ENCODE data around the gene ANKRD39. TPM values are rescaled to one million over a fixed set of nuclear protein-coding genes. Genes with fewer than 3 reads are reported as not detected.
A peak's percentile ranks its signal among the peaks of the same experiment; 100 is the strongest.

The ANKRD39 gene
- total and polyA plus RNA-seq, 9 of the 15 experiments (the other 6 are each of a cell fraction or from before 2014, with no cell fraction given) = 8.2 to 33.1 (median 23.8) TPM

DNA sequence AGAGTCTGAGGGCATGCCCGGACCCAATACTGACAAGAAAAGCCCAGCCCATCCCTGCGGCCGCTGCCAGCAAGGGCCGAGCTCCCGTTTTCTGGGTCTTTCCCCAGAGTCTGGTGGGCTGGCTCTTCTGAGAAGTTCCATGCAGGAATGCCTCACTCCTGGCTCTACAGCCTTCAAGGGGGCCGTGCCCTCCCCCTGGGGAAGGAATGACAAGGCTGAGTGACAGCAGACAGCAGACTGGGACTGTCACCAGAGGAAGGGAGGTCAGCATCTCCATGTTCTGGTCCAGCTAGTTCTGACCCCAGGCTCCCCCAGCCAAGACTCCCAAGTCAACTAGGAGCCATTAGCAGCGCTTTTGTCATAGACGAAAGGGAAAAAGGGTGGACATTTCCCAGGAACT, 25.1 kb upstream of the ANKRD39 start (continued):
- TF ChIP-seq, protein P1, sequence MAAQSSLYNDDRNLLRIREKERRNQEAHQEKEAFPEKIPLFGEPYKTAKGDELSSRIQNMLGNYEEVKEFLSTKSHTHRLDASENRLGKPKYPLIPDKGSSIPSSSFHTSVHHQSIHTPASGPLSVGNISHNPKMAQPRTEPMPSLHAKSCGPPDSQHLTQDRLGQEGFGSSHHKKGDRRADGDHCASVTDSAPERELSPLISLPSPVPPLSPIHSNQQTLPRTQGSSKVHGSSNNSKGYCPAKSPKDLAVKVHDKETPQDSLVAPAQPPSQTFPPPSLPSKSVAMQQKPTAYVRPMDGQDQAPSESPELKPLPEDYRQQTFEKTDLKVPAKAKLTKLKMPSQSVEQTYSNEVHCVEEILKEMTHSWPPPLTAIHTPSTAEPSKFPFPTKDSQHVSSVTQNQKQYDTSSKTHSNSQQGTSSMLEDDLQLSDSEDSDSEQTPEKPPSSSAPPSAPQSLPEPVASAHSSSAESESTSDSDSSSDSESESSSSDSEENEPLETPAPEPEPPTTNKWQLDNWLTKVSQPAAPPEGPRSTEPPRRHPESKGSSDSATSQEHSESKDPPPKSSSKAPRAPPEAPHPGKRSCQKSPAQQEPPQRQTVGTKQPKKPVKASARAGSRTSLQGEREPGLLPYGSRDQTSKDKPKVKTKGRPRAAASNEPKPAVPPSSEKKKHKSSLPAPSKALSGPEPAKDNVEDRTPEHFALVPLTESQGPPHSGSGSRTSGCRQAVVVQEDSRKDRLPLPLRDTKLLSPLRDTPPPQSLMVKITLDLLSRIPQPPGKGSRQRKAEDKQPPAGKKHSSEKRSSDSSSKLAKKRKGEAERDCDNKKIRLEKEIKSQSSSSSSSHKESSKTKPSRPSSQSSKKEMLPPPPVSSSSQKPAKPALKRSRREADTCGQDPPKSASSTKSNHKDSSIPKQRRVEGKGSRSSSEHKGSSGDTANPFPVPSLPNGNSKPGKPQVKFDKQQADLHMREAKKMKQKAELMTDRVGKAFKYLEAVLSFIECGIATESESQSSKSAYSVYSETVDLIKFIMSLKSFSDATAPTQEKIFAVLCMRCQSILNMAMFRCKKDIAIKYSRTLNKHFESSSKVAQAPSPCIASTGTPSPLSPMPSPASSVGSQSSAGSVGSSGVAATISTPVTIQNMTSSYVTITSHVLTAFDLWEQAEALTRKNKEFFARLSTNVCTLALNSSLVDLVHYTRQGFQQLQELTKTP (IDR thresholded peaks at IDR 0.05; ENCODE audit: low read depth in 1 of 2, partially characterized antibody in 2 of 2) = no peak
- TF ChIP-seq ZNF121 (CRISPR knock-in tag; conservative IDR thresholded peaks at IDR 0.05) (no peak), SMARCC2 (IDR thresholded peaks at IDR 0.05; ENCODE audit: low read depth) (no peak), IRF2 (CRISPR knock-in tag; IDR thresholded peaks at IDR 0.05) (no peak), SAP30 (IDR thresholded peaks at IDR 0.05; ENCODE audit: borderline replicate concordance, insufficient read depth, low read depth, low read length, poor library complexity, severe bottlenecking) (no peak), FOXK1 (CRISPR knock-in tag; IDR thresholded peaks at IDR 0.05; ENCODE audit: borderline replicate concordance) (no peak), CC2D1A (IDR thresholded peaks at IDR 0.05) (no peak)
- TF ChIP-seq, protein P2, sequence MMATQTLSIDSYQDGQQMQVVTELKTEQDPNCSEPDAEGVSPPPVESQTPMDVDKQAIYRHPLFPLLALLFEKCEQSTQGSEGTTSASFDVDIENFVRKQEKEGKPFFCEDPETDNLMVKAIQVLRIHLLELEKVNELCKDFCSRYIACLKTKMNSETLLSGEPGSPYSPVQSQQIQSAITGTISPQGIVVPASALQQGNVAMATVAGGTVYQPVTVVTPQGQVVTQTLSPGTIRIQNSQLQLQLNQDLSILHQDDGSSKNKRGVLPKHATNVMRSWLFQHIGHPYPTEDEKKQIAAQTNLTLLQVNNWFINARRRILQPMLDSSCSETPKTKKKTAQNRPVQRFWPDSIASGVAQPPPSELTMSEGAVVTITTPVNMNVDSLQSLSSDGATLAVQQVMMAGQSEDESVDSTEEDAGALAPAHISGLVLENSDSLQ (IDR thresholded peaks at IDR 0.05) = peak; percentile 40; the same call in 1 of the 2 replicates
- TF ChIP-seq, protein P3, sequence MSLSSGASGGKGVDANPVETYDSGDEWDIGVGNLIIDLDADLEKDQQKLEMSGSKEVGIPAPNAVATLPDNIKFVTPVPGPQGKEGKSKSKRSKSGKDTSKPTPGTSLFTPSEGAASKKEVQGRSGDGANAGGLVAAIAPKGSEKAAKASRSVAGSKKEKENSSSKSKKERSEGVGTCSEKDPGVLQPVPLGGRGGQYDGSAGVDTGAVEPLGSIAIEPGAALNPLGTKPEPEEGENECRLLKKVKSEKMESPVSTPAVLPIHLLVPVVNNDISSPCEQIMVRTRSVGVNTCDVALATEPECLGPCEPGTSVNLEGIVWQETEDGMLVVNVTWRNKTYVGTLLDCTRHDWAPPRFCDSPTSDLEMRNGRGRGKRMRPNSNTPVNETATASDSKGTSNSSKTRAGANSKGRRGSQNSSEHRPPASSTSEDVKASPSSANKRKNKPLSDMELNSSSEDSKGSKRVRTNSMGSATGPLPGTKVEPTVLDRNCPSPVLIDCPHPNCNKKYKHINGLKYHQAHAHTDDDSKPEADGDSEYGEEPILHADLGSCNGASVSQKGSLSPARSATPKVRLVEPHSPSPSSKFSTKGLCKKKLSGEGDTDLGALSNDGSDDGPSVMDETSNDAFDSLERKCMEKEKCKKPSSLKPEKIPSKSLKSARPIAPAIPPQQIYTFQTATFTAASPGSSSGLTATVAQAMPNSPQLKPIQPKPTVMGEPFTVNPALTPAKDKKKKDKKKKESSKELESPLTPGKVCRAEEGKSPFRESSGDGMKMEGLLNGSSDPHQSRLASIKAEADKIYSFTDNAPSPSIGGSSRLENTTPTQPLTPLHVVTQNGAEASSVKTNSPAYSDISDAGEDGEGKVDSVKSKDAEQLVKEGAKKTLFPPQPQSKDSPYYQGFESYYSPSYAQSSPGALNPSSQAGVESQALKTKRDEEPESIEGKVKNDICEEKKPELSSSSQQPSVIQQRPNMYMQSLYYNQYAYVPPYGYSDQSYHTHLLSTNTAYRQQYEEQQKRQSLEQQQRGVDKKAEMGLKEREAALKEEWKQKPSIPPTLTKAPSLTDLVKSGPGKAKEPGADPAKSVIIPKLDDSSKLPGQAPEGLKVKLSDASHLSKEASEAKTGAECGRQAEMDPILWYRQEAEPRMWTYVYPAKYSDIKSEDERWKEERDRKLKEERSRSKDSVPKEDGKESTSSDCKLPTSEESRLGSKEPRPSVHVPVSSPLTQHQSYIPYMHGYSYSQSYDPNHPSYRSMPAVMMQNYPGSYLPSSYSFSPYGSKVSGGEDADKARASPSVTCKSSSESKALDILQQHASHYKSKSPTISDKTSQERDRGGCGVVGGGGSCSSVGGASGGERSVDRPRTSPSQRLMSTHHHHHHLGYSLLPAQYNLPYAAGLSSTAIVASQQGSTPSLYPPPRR (CRISPR knock-in tag; IDR thresholded peaks at IDR 0.05; ENCODE audit: borderline replicate concordance) = no peak
- TF ChIP-seq, protein P4, sequence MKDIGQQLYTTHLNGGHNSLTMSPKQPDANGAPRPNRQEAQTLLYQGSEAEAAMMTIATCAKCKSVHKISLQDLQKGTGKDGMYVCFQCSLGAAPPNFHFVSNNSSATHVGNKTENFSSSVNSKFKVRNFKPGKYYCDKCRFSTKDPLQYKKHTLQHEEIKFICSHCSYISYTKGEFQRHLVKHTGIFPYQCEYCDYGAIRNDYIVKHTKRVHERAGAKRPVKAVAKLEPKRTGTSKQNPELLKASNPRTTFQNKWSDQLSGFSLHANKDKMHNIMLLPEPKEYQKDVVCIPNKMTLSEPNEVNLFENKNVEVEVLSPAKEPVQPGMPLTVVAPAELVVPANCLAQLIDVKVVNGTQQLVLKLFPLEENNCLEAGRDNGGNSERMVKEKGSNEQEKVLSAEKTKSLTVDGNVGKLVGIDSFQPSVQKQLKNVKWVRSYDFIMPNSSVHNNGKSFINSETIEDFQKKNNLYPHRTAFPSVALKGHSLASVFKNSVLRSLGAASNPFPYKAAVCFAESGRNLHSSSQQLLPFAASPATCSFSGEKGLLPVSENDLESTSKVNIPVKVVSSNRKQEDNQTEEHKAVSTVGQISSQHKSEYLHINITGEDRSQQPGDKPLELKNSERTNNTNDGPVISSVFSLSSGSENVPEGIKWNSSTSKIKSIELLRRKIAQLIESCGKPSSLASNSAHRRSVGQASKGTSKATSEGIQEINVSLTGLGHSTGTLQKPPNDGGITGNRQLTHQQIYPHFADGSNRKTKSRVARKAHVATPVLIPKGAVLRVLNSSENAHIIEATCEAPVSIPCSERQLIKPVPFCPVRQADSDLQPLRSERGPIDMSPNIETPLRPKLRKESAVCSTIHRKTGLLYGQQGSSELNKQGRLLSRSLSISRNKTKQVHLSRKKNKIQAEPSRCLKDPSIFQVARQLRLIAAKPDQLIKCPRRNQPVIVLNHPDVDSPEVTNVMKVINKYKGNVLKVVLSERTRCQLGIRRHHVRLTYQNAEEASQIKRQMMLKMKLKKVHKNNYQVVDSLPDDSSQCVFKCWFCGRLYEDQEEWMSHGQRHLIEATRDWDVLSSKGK (CRISPR knock-in tag; IDR thresholded peaks at IDR 0.05) = no peak
- TF ChIP-seq, protein P5, sequence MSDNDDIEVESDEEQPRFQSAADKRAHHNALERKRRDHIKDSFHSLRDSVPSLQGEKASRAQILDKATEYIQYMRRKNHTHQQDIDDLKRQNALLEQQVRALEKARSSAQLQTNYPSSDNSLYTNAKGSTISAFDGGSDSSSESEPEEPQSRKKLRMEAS (CRISPR knock-in tag; IDR thresholded peaks at IDR 0.05) = no peak

All from K562 (cell line).